Activated CD4-positive, alpha-beta T cell treated with anti-CD3 and anti-CD28 coated beads for 24 hours (primary cell): ENCODE measurements around the gene RMI2.

Source experiments
- DNase-seq, 2 donors: peaks; one replicate each; pipeline ENCODE4 v3.0.0-alpha.2; 2020; ENCODE audit warnings: low read depth in 2 of 2

Gene RMI2

DNA sequence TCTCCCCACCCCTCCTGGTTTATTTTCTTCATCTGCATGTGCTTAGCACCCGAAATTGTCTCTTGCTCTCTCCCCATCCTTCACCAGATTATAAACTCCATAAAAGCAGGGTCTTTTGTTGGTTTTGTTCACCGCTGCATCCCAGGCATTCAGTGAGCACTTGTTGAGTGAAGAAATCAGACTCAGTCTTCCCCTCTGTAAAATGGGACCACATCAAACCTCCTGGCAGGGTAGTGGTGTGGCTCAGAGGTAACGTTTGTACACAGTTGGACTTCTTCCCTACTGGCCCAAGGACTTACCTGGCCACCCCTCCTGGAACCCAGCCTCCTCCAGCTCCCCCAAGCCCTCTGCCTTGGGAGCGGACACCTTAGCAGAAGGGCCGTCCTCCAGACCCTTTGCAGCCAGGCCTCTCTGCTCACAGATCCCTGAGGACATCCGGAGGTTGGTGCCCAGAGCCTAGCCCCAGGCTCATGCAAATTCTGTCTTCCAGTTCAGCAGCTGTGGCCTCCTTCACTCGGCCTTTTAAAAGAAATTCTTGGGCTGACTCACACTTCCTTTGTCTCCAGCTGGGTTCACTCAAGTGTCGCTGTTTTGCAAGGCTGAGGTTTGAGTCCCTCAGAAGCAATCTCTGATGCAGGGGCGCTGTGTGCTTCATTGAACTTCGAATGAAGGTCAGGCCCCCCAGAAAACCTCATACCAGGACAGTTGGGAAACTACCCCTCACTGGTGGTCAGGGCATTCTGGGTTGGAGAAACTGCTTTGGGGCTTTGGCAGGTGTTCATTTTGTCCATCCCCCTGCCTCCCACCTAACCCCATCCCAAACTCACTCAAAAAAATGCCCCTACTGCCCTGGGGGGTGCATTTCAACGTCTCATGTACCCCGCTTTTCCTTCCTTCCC is 16.8 kb upstream of the RMI2 start:
- peak in 1 of 2 donors; percentile 28 for DNase-seq

DNA sequence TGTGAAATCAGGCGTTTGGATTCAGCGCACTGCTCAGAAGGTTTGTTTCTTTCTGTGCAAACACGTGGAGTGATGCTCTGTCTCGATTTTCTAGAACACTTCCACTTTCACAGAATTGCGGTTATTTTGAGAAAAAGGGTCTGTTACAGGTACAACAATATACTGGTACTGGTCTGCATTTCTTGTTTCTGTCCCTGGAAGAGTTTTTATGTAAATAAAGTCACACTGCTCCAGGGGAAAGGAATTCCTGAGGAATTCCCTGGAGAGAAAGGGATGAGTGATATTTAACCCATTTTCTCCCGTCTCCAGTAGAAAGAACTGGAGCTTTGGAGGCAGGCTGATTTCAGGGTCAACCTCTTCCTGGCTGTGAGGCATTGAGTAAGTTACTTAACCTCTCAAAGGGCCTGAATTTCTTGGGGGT is 16.2 kb upstream of the RMI2 start:
- no peak for DNase-seq

DNA sequence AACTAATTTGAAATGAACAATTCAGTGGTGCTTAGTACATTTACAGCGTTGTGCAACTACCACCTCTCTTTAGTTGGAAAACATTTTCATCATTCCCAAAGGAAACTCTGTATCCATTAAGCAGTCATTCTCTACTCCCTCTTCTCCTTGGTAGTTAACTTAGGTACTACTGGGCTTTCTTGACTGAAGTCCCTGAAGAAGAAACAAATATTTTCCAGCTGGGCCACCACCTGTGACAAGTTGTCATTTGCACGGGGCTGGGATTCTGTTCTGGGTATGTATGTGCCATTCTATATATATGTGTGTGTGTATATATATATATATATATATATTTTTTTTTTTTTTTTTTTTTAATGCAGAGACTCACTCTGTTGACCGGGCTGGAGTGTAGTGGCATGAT is 15.4 kb upstream of the RMI2 start:
- DNase-seq: no peak

DNA sequence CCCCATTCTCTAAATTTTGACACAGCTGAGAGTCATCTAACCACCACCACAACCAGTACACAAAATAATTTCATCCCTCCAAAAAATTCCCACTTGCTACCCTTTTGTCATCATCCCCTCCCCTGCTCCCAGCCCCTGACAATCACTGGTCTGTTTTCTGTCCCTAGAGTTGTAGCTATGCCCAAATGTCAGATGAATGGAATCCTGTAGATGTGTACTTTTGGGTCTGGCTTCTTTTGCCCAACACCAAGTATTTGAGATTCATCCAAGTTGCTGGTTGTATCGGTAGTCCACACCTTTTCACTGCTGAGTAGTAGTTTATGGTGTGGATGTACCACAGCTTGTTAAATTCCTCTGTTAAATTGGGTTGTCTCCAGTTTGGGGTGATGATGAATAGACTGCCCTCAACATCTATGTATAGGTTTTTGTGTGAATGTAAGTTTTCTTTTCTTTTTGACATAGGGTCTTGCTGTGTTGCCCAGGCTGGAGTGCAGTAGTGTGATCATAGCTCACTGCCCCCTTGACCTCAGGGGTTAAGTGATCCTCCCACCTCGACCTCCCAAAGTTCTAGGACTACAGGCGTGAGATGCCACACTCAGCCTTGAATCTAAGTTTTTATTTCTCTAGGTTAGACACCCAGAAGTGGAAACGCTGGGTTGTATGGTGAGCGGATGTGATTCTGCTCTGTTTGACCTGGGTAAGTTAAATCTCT is 14.6 kb upstream of the RMI2 start:
- DNase-seq: no peak

DNA sequence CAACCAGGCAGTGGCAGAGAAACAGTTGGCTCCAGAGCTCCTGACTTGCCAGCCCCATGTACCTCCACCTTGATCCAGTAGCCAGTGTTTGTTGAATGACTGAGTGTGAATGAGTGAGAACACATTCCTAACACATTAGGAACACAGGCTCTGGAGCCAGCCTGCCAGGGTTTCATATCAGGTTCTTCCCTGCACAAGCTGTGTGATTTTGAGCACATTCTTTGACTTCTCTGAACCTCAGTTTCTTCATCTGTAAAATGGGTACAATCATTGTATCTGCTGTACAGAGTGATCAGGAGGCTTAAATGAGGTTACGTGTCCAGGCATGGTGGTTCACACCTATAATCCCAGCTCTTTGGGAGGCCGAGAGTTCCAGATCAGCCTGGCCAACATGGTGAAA is 13.3 kb upstream of the RMI2 start:
- no peak for DNase-seq

DNA sequence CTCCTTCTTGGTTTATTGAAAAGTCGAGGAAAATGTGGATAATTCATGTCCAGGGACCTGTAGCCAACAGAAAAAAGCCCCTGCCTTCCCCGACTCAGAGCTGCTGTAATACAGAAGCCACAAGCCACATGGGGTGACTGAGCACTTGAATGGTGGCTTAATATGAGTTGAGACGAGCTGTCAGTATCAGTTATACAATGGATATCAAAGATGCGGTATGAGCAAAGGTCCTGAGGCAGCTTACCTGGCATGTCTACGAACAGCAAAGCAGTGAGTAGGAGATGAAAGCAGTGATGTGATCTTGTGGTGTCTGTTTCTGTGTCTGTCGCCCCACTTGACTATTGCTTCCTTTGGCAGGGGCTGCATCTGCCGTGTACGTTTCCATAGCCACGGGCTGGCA is 12.2 kb upstream of the RMI2 start:
- no peak for DNase-seq

DNA sequence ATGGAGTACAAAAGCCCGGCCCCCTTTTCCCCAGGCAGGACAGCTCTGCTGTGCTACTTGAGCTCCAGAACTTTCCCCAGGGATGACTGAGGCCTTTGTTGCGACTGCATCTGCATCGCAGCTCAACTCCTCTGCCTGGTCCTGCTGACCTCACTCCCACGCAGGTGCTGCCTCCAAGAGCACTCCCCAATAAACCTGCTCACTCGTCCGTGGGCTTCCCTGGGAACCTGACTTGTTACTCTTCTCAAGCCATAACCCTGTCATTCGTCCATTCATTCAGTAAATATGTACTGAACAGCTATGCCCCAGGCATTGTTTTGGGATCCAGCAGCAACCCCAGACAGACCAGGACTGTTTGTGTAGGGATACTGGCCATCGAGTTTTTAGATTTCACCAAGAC is 11.6 kb upstream of the RMI2 start:
- DNase-seq: no peak

DNA sequence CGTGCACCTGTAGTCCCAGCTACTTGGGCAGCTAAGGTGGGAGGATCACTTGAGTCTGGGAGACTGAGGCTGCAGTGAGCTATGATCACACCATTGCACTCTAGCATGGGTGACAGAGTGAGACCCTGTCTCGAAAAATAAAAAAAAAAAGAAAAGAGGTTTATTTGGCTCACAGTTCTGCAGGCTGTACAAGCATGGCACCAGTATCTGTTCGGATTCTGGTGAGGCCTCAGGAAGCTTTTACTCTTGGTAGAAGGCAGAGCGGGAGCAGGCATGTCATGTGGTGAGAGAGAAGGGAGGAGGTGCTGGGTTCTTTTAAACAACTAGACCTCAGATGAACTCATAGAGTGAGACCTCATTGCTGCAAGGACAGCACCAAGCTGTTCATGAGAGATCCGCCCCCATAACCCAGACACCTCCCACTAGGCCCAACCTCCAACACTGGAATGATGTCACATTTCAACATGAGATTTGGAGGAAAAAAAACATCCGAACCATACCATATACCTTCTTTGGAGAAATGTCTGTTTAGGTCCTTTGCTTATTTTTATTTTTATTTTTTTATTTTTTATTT is 10.3 kb upstream of the RMI2 start:
- no peak for DNase-seq

DNA sequence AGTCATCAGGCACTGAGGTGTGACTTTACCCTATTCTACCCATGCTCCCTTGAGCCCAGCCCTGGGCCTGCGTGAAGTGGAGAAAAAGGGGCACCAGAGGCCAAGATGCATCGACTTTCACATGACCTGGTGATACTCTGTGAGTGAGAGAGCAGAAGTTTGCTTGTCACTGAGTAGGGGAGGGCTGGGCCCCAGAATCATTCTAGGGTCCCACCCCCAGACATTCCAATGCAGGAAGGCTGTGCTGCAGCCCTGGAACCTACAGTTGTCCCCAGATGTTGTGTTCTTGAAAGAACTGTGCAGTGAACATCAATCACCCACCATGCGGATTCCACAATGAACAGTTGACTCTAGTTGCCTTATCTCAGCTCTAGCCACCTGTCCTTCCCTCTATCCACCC is 6.2 kb upstream of the RMI2 start:
- no peak for DNase-seq

DNA sequence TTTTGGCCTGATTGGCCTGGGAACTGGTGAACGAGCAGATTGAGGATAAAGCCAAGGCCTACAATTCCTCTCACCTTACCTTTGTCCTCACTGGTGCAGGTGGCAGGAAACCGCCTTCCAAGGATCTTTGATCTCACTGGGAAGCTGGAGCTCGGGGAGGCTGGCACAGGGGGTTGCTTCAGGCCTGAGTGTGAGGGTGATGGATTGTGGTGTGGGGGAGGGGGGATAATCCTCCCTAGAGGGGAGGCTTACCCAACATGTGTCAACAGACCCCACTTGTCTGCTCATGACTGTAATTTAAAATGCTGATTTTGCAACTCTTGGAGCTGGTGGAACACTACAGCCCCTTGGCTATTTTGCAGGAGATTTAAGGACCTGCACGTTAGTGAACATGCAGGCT is 4.5 kb upstream of the RMI2 start:
- DNase-seq: no peak

DNA sequence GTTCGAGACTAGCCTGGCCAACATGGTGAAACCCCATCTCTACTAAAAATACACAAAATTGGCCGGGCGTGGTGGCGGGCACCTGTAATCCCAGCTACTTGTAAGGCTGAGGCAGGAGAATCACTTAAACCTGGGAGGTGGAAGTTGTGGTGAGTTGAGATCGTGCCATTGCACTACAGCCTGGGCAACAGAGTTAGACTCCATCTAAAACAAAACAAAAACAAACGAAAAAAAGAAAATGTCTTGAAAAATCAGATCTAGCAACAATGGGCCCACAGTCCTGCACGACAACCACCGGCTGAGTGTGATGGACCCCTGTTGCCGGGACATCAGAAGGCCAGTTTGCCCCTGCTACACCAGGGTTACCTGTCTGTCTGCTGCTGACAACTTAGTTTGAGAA is 3.9 kb upstream of the RMI2 start:
- DNase-seq: no peak

DNA sequence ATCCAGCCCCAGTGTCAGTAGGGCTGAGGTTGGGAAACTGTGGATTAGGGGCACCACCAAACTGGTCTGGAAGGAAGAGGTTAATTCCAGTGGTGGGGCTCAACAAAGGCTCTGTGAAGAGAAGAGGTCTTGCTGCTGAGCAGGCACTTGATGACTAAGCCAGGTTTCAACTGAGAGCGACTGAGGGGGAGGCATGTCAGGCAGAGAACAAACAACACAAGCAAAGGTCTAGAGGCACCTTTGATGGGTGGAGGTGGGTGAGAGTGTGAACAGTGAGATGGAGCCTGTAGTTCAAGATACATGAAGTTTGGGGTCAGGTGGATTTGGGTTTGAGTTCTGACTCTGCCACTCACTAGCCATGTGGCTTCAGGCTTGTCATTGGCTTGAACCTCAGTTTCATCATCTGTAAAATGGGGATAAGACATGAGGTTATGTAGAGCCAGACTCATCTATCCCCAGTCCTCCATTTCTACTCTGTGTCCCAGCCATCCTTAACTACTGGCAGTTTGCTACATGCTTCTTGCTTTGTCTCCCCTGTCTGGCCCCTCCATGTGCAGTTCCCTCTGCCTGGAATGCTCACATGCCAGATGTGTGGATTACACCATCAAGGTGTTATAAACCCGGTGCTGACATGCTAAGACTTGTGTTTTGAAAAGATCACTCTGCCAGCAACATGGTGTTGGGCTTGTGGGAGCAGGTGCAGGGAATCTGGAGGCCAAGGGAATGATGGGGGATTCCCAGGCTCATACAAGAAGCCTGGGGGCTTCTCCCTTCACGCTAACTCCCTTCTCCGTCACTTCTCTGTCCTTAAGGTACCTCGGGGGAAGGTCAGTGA is 3.0 kb upstream of the RMI2 start:
- no peak for DNase-seq

DNA sequence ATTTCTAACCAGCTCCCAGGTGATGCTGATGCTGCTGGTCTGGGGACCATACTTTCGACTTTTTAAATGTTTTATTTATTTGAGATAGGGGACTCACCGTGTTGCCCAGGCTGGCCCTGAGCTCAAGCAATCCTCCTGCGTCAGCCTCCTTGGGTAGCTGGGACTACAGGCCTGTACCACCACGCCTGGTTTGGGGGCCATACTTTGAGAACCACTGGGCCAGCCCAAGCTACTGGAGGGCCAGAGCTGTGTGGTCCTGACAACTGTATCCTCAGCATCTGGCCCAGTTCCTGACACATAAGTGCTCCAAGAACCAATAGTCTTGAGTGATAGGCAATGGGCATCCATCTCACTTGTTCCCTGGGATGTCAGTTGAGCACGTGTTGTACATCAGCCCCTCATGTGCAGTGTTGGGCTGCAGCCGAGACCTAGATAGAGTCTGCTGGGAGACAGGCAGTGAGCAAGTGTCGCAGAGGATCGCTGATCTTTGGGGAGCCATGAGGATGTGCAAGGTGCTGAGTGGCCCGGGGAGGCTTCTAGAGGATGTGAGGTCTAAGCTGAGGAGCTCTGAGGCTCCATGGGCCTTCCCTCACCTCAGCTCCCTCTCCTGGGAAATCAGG is 1.6 kb downstream of the RMI2 start:
- no peak for DNase-seq

DNA sequence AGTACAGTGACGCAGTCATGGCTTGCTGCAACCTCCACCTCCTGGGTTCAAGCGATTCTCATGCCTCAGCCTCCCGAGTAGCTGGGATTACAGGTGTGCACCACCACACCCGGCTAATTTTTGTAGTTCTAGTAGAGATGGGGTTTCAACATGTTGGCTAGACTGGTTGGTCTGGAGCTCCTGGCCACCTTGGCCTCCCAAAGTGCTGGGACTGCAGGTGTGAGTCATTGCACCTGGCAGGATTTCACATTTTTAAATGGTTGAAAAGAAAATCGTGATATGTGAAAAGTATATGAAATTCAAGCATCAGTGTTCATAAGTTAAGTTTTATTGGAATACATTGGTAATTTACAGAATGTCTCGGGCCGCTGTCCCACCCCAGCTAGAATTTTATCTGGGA is 2.6 kb downstream of the RMI2 start:
- no peak for DNase-seq

DNA sequence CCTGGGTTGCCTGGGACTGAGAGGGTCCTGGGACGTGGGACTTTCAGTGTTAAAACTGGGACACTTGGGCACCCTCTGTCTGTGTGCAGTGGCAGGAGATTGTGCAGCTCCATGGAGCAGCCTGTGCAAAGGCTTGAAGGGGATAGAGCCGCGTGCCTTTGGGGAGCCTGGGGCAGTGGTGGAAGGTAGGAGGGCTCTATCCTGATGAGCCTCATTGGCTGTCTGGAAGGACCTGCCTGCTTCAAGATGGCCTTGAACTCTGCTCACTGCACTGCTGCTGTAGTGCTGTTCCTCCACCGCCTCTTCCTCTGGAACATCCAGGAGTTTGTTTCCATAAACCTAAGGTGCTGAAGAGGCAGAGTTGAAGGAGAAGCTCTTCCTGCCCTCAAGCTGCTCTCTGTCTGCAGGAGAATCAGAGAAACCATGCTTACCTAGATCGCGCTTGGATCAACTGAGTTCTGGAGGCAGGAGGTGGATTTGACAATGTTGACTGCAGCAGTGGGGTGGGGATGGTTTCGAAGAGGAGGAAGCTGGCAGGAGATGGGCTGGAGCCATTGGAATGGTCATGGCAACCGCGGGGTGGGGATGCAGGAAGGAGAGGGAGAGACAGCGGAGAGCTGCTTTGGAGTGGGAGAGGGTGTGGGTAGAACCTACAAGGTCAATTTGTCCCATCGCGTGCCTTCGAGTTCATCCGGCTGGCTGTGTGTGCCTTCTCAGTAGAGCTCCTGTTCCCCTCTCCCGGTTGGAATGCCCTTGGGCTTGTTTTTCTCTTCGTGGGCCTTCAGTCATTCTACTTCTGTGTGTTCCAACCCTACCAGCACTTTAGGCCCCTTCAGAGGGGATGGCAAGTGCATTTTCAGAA is 3.7 kb downstream of the RMI2 start:
- DNase-seq: no peak

DNA sequence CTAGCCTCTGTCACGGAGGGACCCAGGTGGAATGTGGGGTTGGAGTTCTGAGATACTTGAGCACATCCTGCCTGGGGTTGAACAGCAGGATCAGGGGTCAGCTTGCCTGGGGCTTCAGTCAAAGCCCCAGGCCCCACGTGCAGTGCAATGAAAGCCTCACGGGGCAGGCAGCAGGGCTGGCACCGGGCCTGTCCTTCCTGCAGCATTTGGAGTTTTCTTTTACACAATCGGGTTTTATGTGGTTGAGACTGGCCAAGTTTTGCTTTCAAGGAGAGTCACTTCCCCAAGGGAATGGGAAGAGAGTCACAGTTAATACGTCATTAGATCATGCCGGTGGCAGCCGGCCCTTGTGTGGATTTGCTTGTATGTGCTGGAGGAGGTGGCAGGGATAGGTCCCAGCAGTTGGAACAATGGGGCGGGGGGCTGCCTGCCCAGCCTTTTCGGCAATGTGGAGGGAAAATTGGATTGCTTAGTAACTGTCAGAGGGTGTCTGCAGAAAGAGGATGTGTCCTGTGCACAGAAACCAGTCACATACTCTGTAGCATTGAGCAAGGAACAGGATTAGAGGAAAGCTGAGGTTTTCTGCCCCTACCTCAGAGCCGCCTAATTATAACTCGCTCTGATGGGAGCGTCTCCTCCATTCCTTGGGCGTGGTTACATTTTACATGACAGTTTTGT is 4.5 kb downstream of the RMI2 start:
- no peak for DNase-seq

DNA sequence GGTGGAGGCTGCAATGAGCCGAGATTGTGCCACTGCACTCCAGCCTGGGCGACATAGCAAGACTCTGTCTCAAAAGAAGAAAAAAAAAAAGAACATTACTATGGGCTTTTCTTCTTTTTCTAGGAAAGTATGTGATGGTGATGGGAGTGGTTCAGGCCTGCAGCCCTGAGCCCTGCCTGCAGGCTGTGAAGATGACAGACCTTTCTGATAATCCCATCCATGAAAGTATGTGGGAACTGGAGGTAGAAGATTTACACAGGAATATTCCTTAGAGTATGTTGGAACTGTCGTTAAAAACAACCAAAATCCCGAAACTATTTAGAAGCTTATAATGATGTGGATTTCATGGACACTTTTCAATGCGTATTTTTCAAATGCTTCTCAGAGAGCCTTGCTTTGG is 5.3 kb downstream of the RMI2 start:
- DNase-seq: no peak

DNA sequence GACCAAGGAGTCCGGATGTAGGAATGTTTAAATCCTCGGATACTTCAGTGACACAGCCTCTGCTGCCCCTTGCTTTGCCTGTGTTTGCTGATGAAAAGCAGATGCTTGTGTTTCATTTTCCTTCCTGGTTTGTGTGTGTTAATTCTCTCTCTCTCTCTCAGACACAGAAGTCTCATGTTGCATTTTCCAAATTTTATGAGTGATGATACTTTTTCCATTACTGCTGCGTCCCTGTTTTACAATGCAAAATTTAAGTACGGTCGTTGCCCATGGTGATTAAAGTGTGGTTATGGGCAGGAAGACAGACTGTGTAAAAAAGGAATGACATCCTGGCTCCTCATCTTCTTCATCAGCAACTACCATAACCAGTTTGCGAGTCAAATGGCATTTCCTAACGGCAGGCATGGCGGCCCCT is 5.7 kb downstream of the RMI2 start:
- no peak for DNase-seq

DNA sequence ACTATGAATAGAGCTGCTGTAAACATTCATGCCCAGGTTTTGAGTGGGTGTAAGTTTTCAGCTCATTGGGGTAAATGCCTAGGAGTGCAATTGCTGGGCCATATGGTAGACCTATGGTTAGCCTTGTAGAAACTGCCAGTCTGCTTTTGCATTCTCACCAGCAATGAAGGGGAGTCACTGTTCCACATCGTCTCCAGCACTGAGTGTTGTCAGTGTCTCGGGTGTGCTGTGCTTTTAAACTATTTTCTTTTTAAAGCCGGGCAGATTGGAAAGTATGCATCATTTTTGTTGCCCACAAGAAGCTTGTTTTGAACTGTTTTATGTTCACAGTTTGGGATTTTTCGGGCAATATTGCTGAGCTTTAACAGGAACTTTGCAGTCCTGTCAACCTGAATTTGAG is 7.9 kb downstream of the RMI2 start:
- DNase-seq: no peak

DNA sequence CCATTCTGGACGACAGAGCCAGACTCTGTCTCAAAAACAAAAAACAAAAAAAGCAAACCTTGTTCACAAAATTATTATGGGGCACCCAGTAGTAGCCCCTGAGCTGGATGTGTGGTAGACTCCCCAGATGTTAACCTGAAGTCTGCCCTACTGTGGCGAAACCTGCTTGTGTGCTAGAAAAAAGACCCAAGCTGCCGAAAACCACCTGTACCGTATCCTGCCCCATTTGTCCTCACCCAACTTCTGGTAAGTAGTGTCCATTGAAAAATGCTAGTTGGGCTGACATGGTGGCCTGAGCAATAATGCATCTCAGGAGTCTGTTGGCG is 9.1 kb downstream of the RMI2 start:
- DNase-seq: no peak
